ENCODE data around the gene RNF217.

The RNF217 gene

DNA sequence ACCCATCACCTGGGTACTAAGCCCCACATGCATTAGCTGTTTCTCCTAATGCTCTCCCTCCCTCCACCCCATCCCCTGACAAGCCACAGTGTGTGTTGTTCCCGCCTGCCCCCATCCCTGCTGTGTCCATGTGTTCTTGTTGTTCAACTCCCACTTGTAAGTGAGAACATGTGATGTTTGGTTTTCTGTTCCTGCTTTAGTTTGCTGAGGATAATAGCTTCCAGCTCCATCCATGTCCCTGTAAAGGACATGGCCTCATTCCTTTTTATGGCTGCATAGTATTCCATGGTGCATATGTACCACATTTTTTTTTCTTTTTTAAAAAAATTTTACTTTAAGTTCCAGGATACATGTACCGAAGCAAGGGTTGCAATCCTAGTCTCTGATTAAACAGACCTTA, 76.7 kb downstream of the RNF217 start:
- Histone ChIP-seq H3K4me1 (ENCODE audit: insufficient read depth, low read length, poor library complexity, severe bottlenecking) (no peaks in the 10 kb centered on the region), H3K9ac (ENCODE audit: low read depth, low read length, poor library complexity, severe bottlenecking) (no peak overlapping the region), H3K9me3 (ENCODE audit: insufficient read depth, low read depth, low read length) (no peaks in the 10 kb centered on the region; the same call in 1 of the 2 replicates), H4K20me1 (ENCODE audit: insufficient read depth, low read length, poor library complexity, severe bottlenecking) (no peaks in the 10 kb centered on the region), H3F3A (ENCODE audit: low read depth) (no peaks in the 10 kb centered on the region), H3K36me3 (ENCODE audit: insufficient read depth, low read length) (no peaks in the 10 kb centered on the region), H3K4me2 (ENCODE audit: low read depth, low read length, poor library complexity, severe bottlenecking) (no peak overlapping the region), H2AFZ (ENCODE audit: low read length) (no peak overlapping the region), H3K4me3 (ENCODE audit: low read length, poor library complexity, severe bottlenecking) (no peak overlapping the region), H3K79me2 (ENCODE audit: insufficient read depth, low read length) (no peaks in the 10 kb centered on the region), H3K27me3 (ENCODE audit: insufficient read depth, low read length, poor library complexity, severe bottlenecking) (no peaks in the 10 kb centered on the region), H3K9me2 (replicated peaks; ENCODE audit: low read depth, low read length) (no peaks in the 10 kb centered on the region)
- TF ChIP-seq, protein P1, sequence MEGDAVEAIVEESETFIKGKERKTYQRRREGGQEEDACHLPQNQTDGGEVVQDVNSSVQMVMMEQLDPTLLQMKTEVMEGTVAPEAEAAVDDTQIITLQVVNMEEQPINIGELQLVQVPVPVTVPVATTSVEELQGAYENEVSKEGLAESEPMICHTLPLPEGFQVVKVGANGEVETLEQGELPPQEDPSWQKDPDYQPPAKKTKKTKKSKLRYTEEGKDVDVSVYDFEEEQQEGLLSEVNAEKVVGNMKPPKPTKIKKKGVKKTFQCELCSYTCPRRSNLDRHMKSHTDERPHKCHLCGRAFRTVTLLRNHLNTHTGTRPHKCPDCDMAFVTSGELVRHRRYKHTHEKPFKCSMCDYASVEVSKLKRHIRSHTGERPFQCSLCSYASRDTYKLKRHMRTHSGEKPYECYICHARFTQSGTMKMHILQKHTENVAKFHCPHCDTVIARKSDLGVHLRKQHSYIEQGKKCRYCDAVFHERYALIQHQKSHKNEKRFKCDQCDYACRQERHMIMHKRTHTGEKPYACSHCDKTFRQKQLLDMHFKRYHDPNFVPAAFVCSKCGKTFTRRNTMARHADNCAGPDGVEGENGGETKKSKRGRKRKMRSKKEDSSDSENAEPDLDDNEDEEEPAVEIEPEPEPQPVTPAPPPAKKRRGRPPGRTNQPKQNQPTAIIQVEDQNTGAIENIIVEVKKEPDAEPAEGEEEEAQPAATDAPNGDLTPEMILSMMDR (conservative IDR thresholded peaks at IDR 0.05; ENCODE audit: low read length): no peak
- no peak for TF ChIP-seq EZH2phosphoT487 (IDR thresholded peaks at IDR 0.05; ENCODE audit: borderline replicate concordance)

DNA sequence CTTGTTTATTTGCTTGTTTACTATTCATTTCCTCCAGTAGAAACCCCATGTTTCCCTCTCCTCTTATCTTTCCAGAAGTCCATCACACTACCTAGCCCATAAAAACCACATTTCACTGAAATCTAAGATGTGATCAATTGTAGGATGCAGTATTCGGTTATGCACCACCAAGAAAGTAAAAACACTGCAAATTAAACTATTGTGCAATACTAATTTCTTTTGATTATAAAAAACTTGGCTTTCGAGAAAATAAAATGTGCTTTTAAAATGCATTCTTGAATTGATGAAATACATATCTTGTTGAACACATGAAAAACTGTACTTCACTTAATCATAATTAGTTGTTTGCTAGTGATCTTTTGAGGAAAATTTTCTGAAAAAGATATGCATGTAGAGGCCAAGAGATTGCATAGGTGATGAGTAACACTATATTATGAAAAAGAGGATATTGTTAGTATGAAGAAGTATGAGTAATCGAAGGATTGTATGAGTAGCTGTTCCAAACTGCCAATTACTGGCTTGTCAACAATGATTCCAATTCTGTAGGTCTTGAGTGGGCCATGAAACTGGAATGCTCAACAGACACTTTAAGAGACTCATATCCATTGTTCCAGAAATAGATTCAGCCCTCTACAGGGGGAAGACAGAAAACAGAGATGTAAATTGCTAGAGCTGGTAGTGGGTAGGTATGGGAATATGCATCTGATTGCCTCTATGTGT, 79.7 kb downstream of the RNF217 start:
- no peaks in the 10 kb centered on the region for H4K20me1 ChIP-seq (ENCODE audit: insufficient read depth, low read length, poor library complexity, severe bottlenecking)
- H3K27me3 ChIP-seq (ENCODE audit: insufficient read depth, low read length, poor library complexity, severe bottlenecking): no peaks in the 10 kb centered on the region
- H3K4me2 ChIP-seq (ENCODE audit: low read depth, low read length, poor library complexity, severe bottlenecking): no peak overlapping the region
- no peaks in the 10 kb centered on the region for H3K9me2 ChIP-seq (replicated peaks; ENCODE audit: low read depth, low read length)
- no peaks in the 10 kb centered on the region for H3K79me2 ChIP-seq (ENCODE audit: insufficient read depth, low read length)
- no peaks in the 10 kb centered on the region for H3F3A ChIP-seq (ENCODE audit: low read depth)
- H3K4me3 ChIP-seq (ENCODE audit: low read length, poor library complexity, severe bottlenecking): no peak overlapping the region
- H3K4me1 ChIP-seq (ENCODE audit: insufficient read depth, low read length, poor library complexity, severe bottlenecking): no peaks in the 10 kb centered on the region
- no peak for TF ChIP-seq EZH2phosphoT487 (IDR thresholded peaks at IDR 0.05; ENCODE audit: borderline replicate concordance)
- TF ChIP-seq, protein P1 (conservative IDR thresholded peaks at IDR 0.05; ENCODE audit: low read length): no peak
- H3K9ac ChIP-seq (ENCODE audit: low read depth, low read length, poor library complexity, severe bottlenecking): no peak overlapping the region
- H2AFZ ChIP-seq (ENCODE audit: low read length): no peak overlapping the region
- no peaks in the 10 kb centered on the region; the same call in 1 of the 2 replicates for H3K9me3 ChIP-seq (ENCODE audit: insufficient read depth, low read depth, low read length)
- no peaks in the 10 kb centered on the region for H3K36me3 ChIP-seq (ENCODE audit: insufficient read depth, low read length)

GRCh38 chr6:125044066-125044465, 81.8 kb downstream of the RNF217 start:
- no peaks in the 10 kb centered on the region for H3F3A ChIP-seq (ENCODE audit: low read depth)
- no peaks in the 10 kb centered on the region for H4K20me1 ChIP-seq (ENCODE audit: insufficient read depth, low read length, poor library complexity, severe bottlenecking)
- H3K9ac ChIP-seq (ENCODE audit: low read depth, low read length, poor library complexity, severe bottlenecking): no peak overlapping the region
- H3K9me3 ChIP-seq (ENCODE audit: insufficient read depth, low read depth, low read length): no peaks in the 10 kb centered on the region
- no peak overlapping the region for H3K4me2 ChIP-seq (ENCODE audit: low read depth, low read length, poor library complexity, severe bottlenecking)
- H3K79me2 ChIP-seq (ENCODE audit: insufficient read depth, low read length): no peaks in the 10 kb centered on the region
- H3K36me3 ChIP-seq (ENCODE audit: insufficient read depth, low read length): no peaks in the 10 kb centered on the region
- no peaks in the 10 kb centered on the region for H3K9me2 ChIP-seq (replicated peaks; ENCODE audit: low read depth, low read length)
- no peak for TF ChIP-seq EZH2phosphoT487 (IDR thresholded peaks at IDR 0.05; ENCODE audit: borderline replicate concordance)
- no peaks in the 10 kb centered on the region for H3K27me3 ChIP-seq (ENCODE audit: insufficient read depth, low read length, poor library complexity, severe bottlenecking)
- H3K4me1 ChIP-seq (ENCODE audit: insufficient read depth, low read length, poor library complexity, severe bottlenecking): no peaks in the 10 kb centered on the region
- no peak overlapping the region for H3K4me3 ChIP-seq (ENCODE audit: low read length, poor library complexity, severe bottlenecking)
- no peak overlapping the region for H2AFZ ChIP-seq (ENCODE audit: low read length)

- Histone ChIP-seq H3K27me3 (ENCODE audit: insufficient read depth, low read length, poor library complexity, severe bottlenecking) (no peaks in the 10 kb centered on the region), H3K4me2 (ENCODE audit: low read depth, low read length, poor library complexity, severe bottlenecking) (no peak overlapping the region), H3K79me2 (ENCODE audit: insufficient read depth, low read length) (no peaks in the 10 kb centered on the region), H3K9me2 (replicated peaks; ENCODE audit: low read depth, low read length) (no peaks in the 10 kb centered on the region), H3K4me3 (ENCODE audit: low read length, poor library complexity, severe bottlenecking) (no peak overlapping the region), H3F3A (ENCODE audit: low read depth) (no peaks in the 10 kb centered on the region), H3K9ac (ENCODE audit: low read depth, low read length, poor library complexity, severe bottlenecking) (no peak overlapping the region), H3K4me1 (ENCODE audit: insufficient read depth, low read length, poor library complexity, severe bottlenecking) (no peaks in the 10 kb centered on the region), H3K9me3 (ENCODE audit: insufficient read depth, low read depth, low read length) (no peaks in the 10 kb centered on the region), H2AFZ (ENCODE audit: low read length) (no peak overlapping the region), H4K20me1 (ENCODE audit: insufficient read depth, low read length, poor library complexity, severe bottlenecking) (no peaks in the 10 kb centered on the region), H3K36me3 (ENCODE audit: insufficient read depth, low read length) (no peaks in the 10 kb centered on the region)
- TF ChIP-seq, protein P1 (conservative IDR thresholded peaks at IDR 0.05; ENCODE audit: low read length): no peak
- no peak for TF ChIP-seq EZH2phosphoT487 (IDR thresholded peaks at IDR 0.05; ENCODE audit: borderline replicate concordance)
Measured at GRCh38 chr6:125044667-125045066, 82.4 kb downstream of the RNF217 start.

Data from Loucy (cell line).